Heart right ventricle (tissue), 16 donors: Measurements from ENCODE around the gene HOXD11. TPM values are rescaled to one million over a fixed set of nuclear protein-coding genes. Genes with fewer than 3 reads are reported as not detected.

ENCODE experiments used
- ATAC-seq, 8 donors: fragments of 200-7000 bp; cut with Tn5 transposase; one replicate each; pipeline ENCODE4 v1.9.1; 2020; ENCODE audit warnings: mild to moderate bottlenecking in 8 of 8, moderate library complexity in 8 of 8, moderate number of reproducible peaks in 1 of 8
- DNase-seq, 2 donors: peaks; one replicate each; pipeline ENCODE4 v3.0.0-alpha.2; 2020
- H3K27ac ChIP-seq, 10 donors: fragments of 200-600 bp; sonication (generic) in 2 of 10; one replicate each; pipeline versions ENCODE4 v1.5.0 to v1.8.0; 2020 to 2022; ENCODE audit warnings: mild to moderate bottlenecking in 3 of 10
- H3K27me3 ChIP-seq, 7 donors: fragments of 200-600 bp; one replicate each; pipeline ENCODE4 v1.8.0; 2021 to 2022; ENCODE audit warnings: mild to moderate bottlenecking in 2 of 7
- H3K36me3 ChIP-seq, 9 donors: fragments of 200-600 bp; sonication (generic) in 1 of 9; one replicate each; pipeline versions ENCODE4 v1.5.0 to v1.8.0; 2020 to 2022; ENCODE audit warnings: mild to moderate bottlenecking in 2 of 9
- H3K4me1 ChIP-seq, 9 donors: fragments of 200-600 bp; sonication (generic) in 1 of 9; one replicate each; pipeline versions ENCODE4 v1.5.0 to v1.8.0; 2020 to 2022; ENCODE audit warnings: mild to moderate bottlenecking in 4 of 9
- H3K4me3 ChIP-seq, 10 donors: fragments of 200-600 bp; sonication (generic) in 2 of 10; one replicate each; pipeline versions ENCODE4 v1.5.0 to v1.8.0; 2020 to 2022; ENCODE audit warnings: mild to moderate bottlenecking in 7 of 10, moderate library complexity in 2 of 10
- H3K9me3 ChIP-seq, 11 donors: fragments of 200-600 bp in 10 of 11; sonication (generic) in 2 of 11; one replicate each; pipeline versions ENCODE4 v1.5.0 to v1.8.0; 2013 to 2022; ENCODE audit warnings: mild to moderate bottlenecking in 2 of 11, control low read depth in 1 of 11, moderate library complexity in 1 of 11
- CTCF ChIP-seq, 9 donors: fragments of 200-600 bp; sonication (generic) in 2 of 9; IDR thresholded peaks; one replicate each; pipeline versions ENCODE4 v1.5.0 to v1.8.0; 2021 to 2022; ENCODE audit warnings: antibody characterized with exemption in 9 of 9, mild to moderate bottlenecking in 5 of 9, moderate library complexity in 1 of 9
- WGBS, 2 donors: extraction: QIAGEN DNeasy Blood & Tissue Kit; methylation state at CpG; one replicate each; pipeline ENCODE4 v1.1.7; 2013; ENCODE audit warnings: inconsistent platforms in 1 of 2; 5-methylcytosine and 5-hydroxymethylcytosine counted together
- intact Hi-C, 10 donors: fragments of 100-400 bp; cut with DNase I; formaldehyde crosslinking; loops; one replicate each; pipeline versions ENCODE4 v1.11.1 to v1.14.2; 2022
- polyA plus RNA-seq, 2 donors: library from polyadenylated mRNA; stranded (reverse); fragments of 200-250 nt; gene quantifications; one replicate each; pipeline ENCODE4 v1.2.3, GENCODE V29; 2013
- total RNA-seq, 10 donors: library from RNA; stranded (reverse); fragmentation: NEBNext Ultra II Directional in 3 of 10; extraction: Animal tissue kit (Norgen Biotek cat#: 25700) in 3 of 10; gene quantifications; one replicate each; pipeline versions ENCODE4 v1.2.1 to v1.2.4, GENCODE V29; 2021 to 2023
- donor health status: Arrhythmogenic right ventricular cardiomyopathy.
- donor health status: ischemic (EF 13 %, LVEDD 7.1; RV severe dilation, severe dysfunction).
- donor health status: healthy with polysubstance abuse.
- donor health status: DM: no; HTN: yes; CAD: no.
- donor health status: DM: no; HTN: no; CAD: no.
- donor health status: ischemic (EF 25% LVEDD 6.9; RV normal size, moderate dysfunction).
- donor health status: ischemic (EF 25% LVEDD 5.7; RV mildly dilated, moderate dysfunction).
- donor health status: healthy.
- donor health status: DM: yes; HTN: yes; CAD: no.
- donor health status: Ischemic cardiomyopathy.
- donor health status: ischemic (EF 35%, LVEDD 5.7; RV mildly dilated, moderate dysfunction).
- donor health status: nonischemic (EF 11% LVEDD 7.7; RV severe dilation, severe dysfunction).
- donor health status: DM: yes; HTN: yes; CAD: no.
- donor health status: PGD.
- donor health status: ischemic (EF 29% LVEDD 5.4; RV normal size, mild dysfunction).
- donor health status: nonischemic (EF 23%, LVEDD 6.1; RV moderate dilation, normal function).

The HOXD11 gene
- total and polyA plus RNA-seq, 12 donors, result not detected

GRCh38 chr2:176072951-176073904 lies 33.9 kb upstream of the HOXD11 start:
- WGBS, 2 donors, result 11 to 13% methylated on average over 29 of the region's 29 CpGs
- DNase-seq (no peak), ATAC-seq (no peak)
- Histone ChIP-seq H3K27ac (no peak overlapping the region), H3K4me1 (peaks cover 0 to 10% (median 4%) of the 10 kb centered on the region in 9 donors), H3K36me3 (no peaks in the 10 kb centered on the region), H3K27me3 (peaks cover 56 to 100% (median 100%) of the 10 kb centered on the region in 7 donors), H3K9me3 (peaks cover 0 to 2% (median 0%) of the 10 kb centered on the region in 11 donors), H3K4me3 (no peak overlapping the region)
- intact Hi-C loops, result no loop called here
- TF ChIP-seq CTCF (IDR thresholded peaks at IDR 0.05), result no peak

GRCh38 chr2:176074919-176075425 lies 32.1 kb upstream of the HOXD11 start:
- ATAC-seq (no peak), DNase-seq (no peak)
- Histone ChIP-seq H3K27me3 (peaks cover 55 to 100% (median 100%) of the 10 kb centered on the region in 7 donors), H3K4me1 (peaks cover 0 to 17% (median 7%) of the 10 kb centered on the region in 9 donors), H3K27ac (no peak overlapping the region), H3K36me3 (no peaks in the 10 kb centered on the region), H3K9me3 (peaks cover 0 to 2% (median 0%) of the 10 kb centered on the region in 11 donors), H3K4me3 (no peak overlapping the region)
- 38 to 48% methylated on average over 7 of the region's 7 CpGs for WGBS, 2 donors
- no peak for TF ChIP-seq CTCF (IDR thresholded peaks at IDR 0.05)
- intact Hi-C loops, result no loop called here

GRCh38 chr2:176075481-176075880 lies 31.6 kb upstream of the HOXD11 start:
- intact Hi-C loops, result no loop called here
- Histone ChIP-seq H3K27ac (no peak overlapping the region), H3K4me1 (peaks cover 0 to 18% (median 8%) of the 10 kb centered on the region in 9 donors), H3K4me3 (no peak overlapping the region), H3K9me3 (peaks cover 0 to 2% (median 0%) of the 10 kb centered on the region in 11 donors), H3K27me3 (peaks cover 55 to 100% (median 98%) of the 10 kb centered on the region in 7 donors), H3K36me3 (no peaks in the 10 kb centered on the region)
- TF ChIP-seq CTCF (IDR thresholded peaks at IDR 0.05), result no peak
- 10 to 14% methylated on average over 15 of the region's 15 CpGs for WGBS, 2 donors
- ATAC-seq (no peak), DNase-seq (no peak)

- Histone ChIP-seq H3K36me3 (no peaks in the 10 kb centered on the region), H3K27ac (no peak overlapping the region), H3K4me3 (no peak overlapping the region), H3K27me3 (peaks cover 58 to 100% (median 98%) of the 10 kb centered on the region in 7 donors), H3K4me1 (peaks cover 0 to 24% (median 12%) of the 10 kb centered on the region in 9 donors), H3K9me3 (peaks cover 0 to 6% (median 0%) of the 10 kb centered on the region in 11 donors)
- intact Hi-C loops, result no loop called here
- no peak for ATAC-seq
- WGBS, 2 donors, result 16 to 20% methylated on average over 7 of the region's 7 CpGs
- DNase-seq, result no peak
- TF ChIP-seq CTCF (IDR thresholded peaks at IDR 0.05), result no peak
Observed at GRCh38 chr2:176076063-176076462, 31.0 kb upstream of the HOXD11 start.
